Measurements from ENCODE around the gene ALKBH3. TPM values are rescaled to one million over a fixed set of nuclear protein-coding genes. Genes with fewer than 3 reads are reported as not detected.
A peak's percentile ranks its signal among the peaks of the same experiment; 100 is the strongest.

Gene ALKBH3
- total RNA-seq, 1 donor = 47.8 TPM

- no peak overlapping the region for H3K4me3 ChIP-seq (ENCODE audit: insufficient read depth, low read length)
- no peaks in the 10 kb centered on the region for H3K9me3 ChIP-seq (ENCODE audit: low read depth, low read length)
- peak overlapping the region; percentile 12 for H3K4me2 ChIP-seq (ENCODE audit: insufficient read depth, low read length)
- no peaks in the 10 kb centered on the region for H3K27me3 ChIP-seq (ENCODE audit: insufficient read depth, low read length)
- H3K4me1 ChIP-seq (ENCODE audit: insufficient read depth, low read length) = peaks cover 28% of the 10 kb centered on the region
- no peak for TF ChIP-seq CTCF (IDR thresholded peaks at IDR 0.05; ENCODE audit: extremely low read depth, low read depth, low read length)
- DNase-seq (ENCODE audit: insufficient read length, low spot score, missing footprints) = no peak
- H2AFZ ChIP-seq (ENCODE audit: low read length) = no peak overlapping the region
- peaks cover 11% of the 10 kb centered on the region for H3K36me3 ChIP-seq (ENCODE audit: insufficient read depth, low read length)
- H3K27ac ChIP-seq (ENCODE audit: low read depth, low read length) = peak overlapping the region; percentile 80
- H3K79me2 ChIP-seq (ENCODE audit: insufficient read depth, low read length) = no peaks in the 10 kb centered on the region
- H4K20me1 ChIP-seq (ENCODE audit: insufficient read depth, low read length) = peaks cover 3% of the 10 kb centered on the region
Observed at GRCh38 chr11:43919852-43920597, 39.4 kb downstream of the ALKBH3 start.

GRCh38 chr11:43920598-43921419 lies 40.2 kb downstream of the ALKBH3 start:
- peak overlapping the region; percentile 19 for H3K4me2 ChIP-seq (ENCODE audit: insufficient read depth, low read length)

GRCh38 chr11:43921561-43922294 lies 41.1 kb downstream of the ALKBH3 start:
- H3K9me3 ChIP-seq (ENCODE audit: low read depth, low read length) = no peaks in the 10 kb centered on the region
- H3K27ac ChIP-seq (ENCODE audit: low read depth, low read length) = peak overlapping the region; percentile 71
- no peak overlapping the region for H3K4me2 ChIP-seq (ENCODE audit: insufficient read depth, low read length)
- no peaks in the 10 kb centered on the region for H3K79me2 ChIP-seq (ENCODE audit: insufficient read depth, low read length)
- no peaks in the 10 kb centered on the region for H3K27me3 ChIP-seq (ENCODE audit: insufficient read depth, low read length)
- no peak overlapping the region for H3K4me3 ChIP-seq (ENCODE audit: insufficient read depth, low read length)
- no peak for TF ChIP-seq CTCF (IDR thresholded peaks at IDR 0.05; ENCODE audit: extremely low read depth, low read depth, low read length)
- DNase-seq (ENCODE audit: insufficient read length, low spot score, missing footprints) = peak; percentile 11
- peaks cover 28% of the 10 kb centered on the region for H3K4me1 ChIP-seq (ENCODE audit: insufficient read depth, low read length)
- H3K36me3 ChIP-seq (ENCODE audit: insufficient read depth, low read length) = peaks cover 11% of the 10 kb centered on the region
- no peak overlapping the region for H2AFZ ChIP-seq (ENCODE audit: low read length)
- H4K20me1 ChIP-seq (ENCODE audit: insufficient read depth, low read length) = peaks cover 2% of the 10 kb centered on the region

More at GRCh38 chr11:43920598-43921419, 40.2 kb downstream of the ALKBH3 start:
- H3K4me1 ChIP-seq (ENCODE audit: insufficient read depth, low read length) = peaks cover 28% of the 10 kb centered on the region
- H3K36me3 ChIP-seq (ENCODE audit: insufficient read depth, low read length) = peaks cover 11% of the 10 kb centered on the region
- H3K27me3 ChIP-seq (ENCODE audit: insufficient read depth, low read length) = no peaks in the 10 kb centered on the region
- H3K27ac ChIP-seq (ENCODE audit: low read depth, low read length) = peak overlapping the region; percentile 80
- H3K4me3 ChIP-seq (ENCODE audit: insufficient read depth, low read length) = no peak overlapping the region
- H3K9me3 ChIP-seq (ENCODE audit: low read depth, low read length) = no peaks in the 10 kb centered on the region
- peaks cover 3% of the 10 kb centered on the region for H4K20me1 ChIP-seq (ENCODE audit: insufficient read depth, low read length)
- no peak overlapping the region for H2AFZ ChIP-seq (ENCODE audit: low read length)
- peak; percentile 95 for DNase-seq (ENCODE audit: insufficient read length, low spot score, missing footprints)
- TF ChIP-seq CTCF (IDR thresholded peaks at IDR 0.05; ENCODE audit: extremely low read depth, low read depth, low read length) = no peak
- no peaks in the 10 kb centered on the region for H3K79me2 ChIP-seq (ENCODE audit: insufficient read depth, low read length)

Measured in osteoblast (primary cell).